Neural crest cell (in vitro differentiated cells): ENCODE results near the gene ZNF296. TPM values are rescaled to one million over a fixed set of nuclear protein-coding genes. Genes with fewer than 3 reads are reported as not detected.
"Not testable (repeated sequence)": the region's sequence is repeated elsewhere in the genome, so short reads cannot be mapped to it uniquely, and the experiment has no call there.

Experiments
- DNase-seq: peaks from one replicate; pipeline ENCODE4 v3.0.0; 2021; ENCODE audit warnings: low read depth, mixed read lengths, low spot score
- H3K27ac Mint-ChIP-seq: one replicate; pipeline ENCODE4 v1.8.0; 2021; ENCODE audit warnings: mild to moderate bottlenecking, mixed read lengths; ENCODE audit not compliant: unreplicated experiment
- H3K27me3 Mint-ChIP-seq: 2 replicates; pipeline ENCODE4 v1.8.0; 2021; ENCODE audit warnings: low read depth, mild to moderate bottlenecking, mixed read lengths
- H3K36me3 Mint-ChIP-seq: 2 replicates; pipeline ENCODE4 v1.8.0; 2021; ENCODE audit warnings: low read depth, mild to moderate bottlenecking, mixed read lengths
- H3K4me1 Mint-ChIP-seq: 2 replicates; pipeline ENCODE4 v1.8.0; 2021; ENCODE audit warnings: mixed read lengths
- H3K4me3 Mint-ChIP-seq: one replicate; pipeline ENCODE4 v1.8.0; 2021; ENCODE audit warnings: mild to moderate bottlenecking, mixed read lengths
- H3K9me3 Mint-ChIP-seq: 2 replicates; pipeline ENCODE4 v1.8.0; 2021; ENCODE audit warnings: mixed read lengths
- CTCF ChIP-seq: fragments of 200-600 bp; sonication (generic); conservative IDR thresholded peaks from 2 replicates; pipeline ENCODE4 v1.5.0; 2021; ENCODE audit warnings: antibody characterized with exemption, mild to moderate bottlenecking
- total RNA-seq: library from RNA; stranded (reverse); gene quantifications from 2 replicates; pipeline ENCODE4 v1.2.1, GENCODE V29; 2021

ZNF296 gene
- total RNA-seq, 1 donor from 2014 or later: 1.2 TPM

GRCh38 chr19:45107621-45108150, 31.4 kb upstream of the ZNF296 start:
- no peak overlapping the region for H3K27ac Mint-ChIP-seq
- no peaks in the 10 kb centered on the region for H3K27me3 Mint-ChIP-seq
- H3K4me3 Mint-ChIP-seq: no peak overlapping the region
- DNase-seq: no peak
- peaks cover 17% of the 10 kb centered on the region for H3K4me1 Mint-ChIP-seq
- H3K9me3 Mint-ChIP-seq: no peaks in the 10 kb centered on the region
- no peak for TF ChIP-seq CTCF
- no peaks in the 10 kb centered on the region for H3K36me3 Mint-ChIP-seq

DNA sequence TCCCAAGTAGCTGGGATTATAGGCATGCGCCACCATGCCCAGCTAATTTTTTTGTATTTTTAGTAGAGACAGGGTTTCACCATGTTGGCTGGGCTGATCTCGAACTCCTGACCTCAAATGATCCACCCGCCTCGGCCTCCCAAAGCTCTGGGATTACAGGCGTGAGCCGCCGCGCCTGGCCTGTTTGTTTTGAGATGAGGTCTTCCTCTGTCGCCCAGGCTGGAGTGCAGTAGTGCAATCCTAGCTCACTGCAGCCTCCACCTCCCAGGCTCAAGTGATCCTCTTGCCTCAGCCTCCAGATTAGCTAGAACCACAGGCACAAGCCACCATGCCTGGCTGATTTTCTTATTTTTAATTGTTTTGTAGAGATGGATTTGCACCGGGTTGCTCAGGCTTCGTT, 30.1 kb upstream of the ZNF296 start:
- H3K27me3 Mint-ChIP-seq, H3K36me3 Mint-ChIP-seq, H3K27ac Mint-ChIP-seq, H3K4me3 Mint-ChIP-seq, DNase-seq, H3K9me3 Mint-ChIP-seq: not testable (repeated sequence)
- peaks cover 17% of the 10 kb centered on the region for H3K4me1 Mint-ChIP-seq

- DNase-seq: no peak
- no peaks in the 10 kb centered on the region for H3K36me3 Mint-ChIP-seq
- no peak for TF ChIP-seq CTCF
- H3K4me1 Mint-ChIP-seq: peaks cover 27% of the 10 kb centered on the region
- H3K27ac Mint-ChIP-seq: no peak overlapping the region
- H3K9me3 Mint-ChIP-seq: no peaks in the 10 kb centered on the region
- H3K27me3 Mint-ChIP-seq: no peaks in the 10 kb centered on the region
- no peak overlapping the region for H3K4me3 Mint-ChIP-seq
These were observed 28.5 kb upstream of the ZNF296 start for GRCh38 chr19:45104658-45105349.

- H3K4me1 Mint-ChIP-seq: peaks cover 37% of the 10 kb centered on the region
- H3K27me3 Mint-ChIP-seq: no peaks in the 10 kb centered on the region
- H3K36me3 Mint-ChIP-seq: no peaks in the 10 kb centered on the region
- DNase-seq: no peak
- no peaks in the 10 kb centered on the region for H3K9me3 Mint-ChIP-seq
- H3K4me3 Mint-ChIP-seq: peak overlapping the region; percentile 34
- peak overlapping the region; percentile 93 for H3K27ac Mint-ChIP-seq
- TF ChIP-seq CTCF: no peak
These were observed 27.4 kb upstream of the ZNF296 start for GRCh38 chr19:45103508-45104319.

DNA sequence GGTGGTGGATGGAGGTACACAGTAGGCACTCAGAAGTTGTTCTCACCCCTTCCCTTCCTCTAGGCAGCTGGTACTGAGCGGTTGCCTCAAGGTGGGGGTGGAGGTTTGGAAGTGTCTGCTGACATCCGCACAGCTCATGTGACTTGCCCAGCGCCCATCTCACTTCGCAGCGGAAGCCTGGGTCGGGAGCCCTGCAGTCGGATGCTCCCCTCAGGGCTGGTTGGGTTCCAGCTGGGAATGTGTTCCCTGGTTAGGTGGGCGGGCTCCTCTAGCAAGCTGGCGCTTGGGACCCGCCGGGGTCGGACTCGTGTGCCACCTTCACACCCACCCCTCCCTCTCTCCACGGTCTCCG, 26.9 kb upstream of the ZNF296 start:
- TF ChIP-seq CTCF: no peak
- Mint-ChIP-seq H3K9me3 (no peaks in the 10 kb centered on the region), H3K4me1 (peaks cover 43% of the 10 kb centered on the region), H3K27ac (no peak overlapping the region), H3K36me3 (no peaks in the 10 kb centered on the region), H3K27me3 (no peaks in the 10 kb centered on the region), H3K4me3 (no peak overlapping the region)
- DNase-seq: no peak

DNA sequence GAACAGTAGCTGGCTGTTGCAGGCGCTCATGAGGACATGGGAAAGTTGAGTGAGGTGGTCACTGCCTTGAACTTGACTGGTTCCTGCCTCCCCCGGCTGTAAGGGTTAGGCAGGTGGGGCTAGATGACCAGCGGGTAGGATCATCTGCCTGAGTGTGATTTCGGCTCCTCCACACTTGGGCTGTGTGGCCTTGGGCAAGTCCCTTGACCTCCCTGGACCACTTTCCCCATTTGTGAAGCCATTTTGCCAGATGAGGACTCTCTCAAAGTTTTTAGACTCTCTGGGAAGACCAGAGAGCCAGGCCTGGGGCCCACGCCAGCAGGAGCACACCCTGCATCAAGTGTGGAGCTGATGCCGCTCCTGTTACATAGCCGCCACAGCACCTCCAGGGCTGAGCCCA, 26.2 kb upstream of the ZNF296 start:
- no peak for DNase-seq
- H3K36me3 Mint-ChIP-seq: no peaks in the 10 kb centered on the region
- H3K4me1 Mint-ChIP-seq: peaks cover 47% of the 10 kb centered on the region
- H3K9me3 Mint-ChIP-seq: no peaks in the 10 kb centered on the region
- TF ChIP-seq CTCF: no peak
- no peak overlapping the region for H3K27ac Mint-ChIP-seq
- H3K27me3 Mint-ChIP-seq: no peaks in the 10 kb centered on the region
- no peak overlapping the region for H3K4me3 Mint-ChIP-seq
